ENCODE results near the gene SULT4A1. TPM values are rescaled to one million over a fixed set of nuclear protein-coding genes. Genes with fewer than 3 reads are reported as not detected.

Gene SULT4A1
- total RNA-seq, 1 donor from 2014 or later, result 5.9 TPM

DNA sequence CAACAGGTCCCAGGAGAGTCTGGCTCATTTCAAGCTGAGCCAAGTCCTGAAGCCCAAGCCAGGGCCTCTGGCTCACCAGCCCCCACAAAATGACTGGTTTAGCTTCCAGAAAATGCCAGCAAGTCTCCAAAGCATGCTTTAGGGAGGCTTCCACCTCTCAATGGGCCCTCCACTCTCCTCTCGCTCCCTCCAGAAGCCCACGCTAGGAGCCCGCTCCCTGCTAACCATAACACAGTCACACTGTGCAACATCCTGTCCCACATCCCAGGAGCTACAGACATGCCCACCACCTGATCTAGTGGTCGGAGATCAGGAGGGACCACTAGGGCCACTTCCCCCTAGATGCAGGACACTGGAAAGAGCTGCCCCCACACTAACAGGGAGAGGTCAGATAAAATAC is 6.9 kb downstream of the SULT4A1 start:
- H3K9me3 Mint-ChIP-seq (ENCODE audit: unreplicated experiment), result peaks cover 3% of the 10 kb centered on the region
- no peaks in the 10 kb centered on the region for H3K4me1 ChIP-seq (ENCODE audit: insufficient read depth, low read length)
- no peak overlapping the region for H3K9ac ChIP-seq (ENCODE audit: low read length)
- peaks cover 9% of the 10 kb centered on the region for H3K27me3 Mint-ChIP-seq (ENCODE audit: low read depth, unreplicated experiment)
- DNase-seq (ENCODE audit: low read depth), result no peak
- H3K27me3 ChIP-seq (ENCODE audit: insufficient read depth, low read length), result peaks cover 4% of the 10 kb centered on the region
- H3K79me2 ChIP-seq (ENCODE audit: insufficient read depth, low read length), result no peaks in the 10 kb centered on the region
- H3K4me3 Mint-ChIP-seq (ENCODE audit: unreplicated experiment), result no peak overlapping the region
- no peak overlapping the region for H3K27ac ChIP-seq (ENCODE audit: low read depth, low read length)
- H3K4me2 ChIP-seq (ENCODE audit: low read length), result no peak overlapping the region
- H3K4me1 Mint-ChIP-seq (ENCODE audit: low read depth, unreplicated experiment), result no peaks in the 10 kb centered on the region
- H3K27ac Mint-ChIP-seq (ENCODE audit: unreplicated experiment), result no peak overlapping the region
- no peak for FAIRE-seq
- peaks cover 9% of the 10 kb centered on the region for H3K36me3 Mint-ChIP-seq (ENCODE audit: low read depth, unreplicated experiment)
- H3K36me3 ChIP-seq (ENCODE audit: insufficient read depth, low read length), result no peaks in the 10 kb centered on the region
- no peaks in the 10 kb centered on the region for H3K9me3 ChIP-seq (ENCODE audit: insufficient read depth, low read depth, low read length)
- H2AFZ ChIP-seq (ENCODE audit: low read depth, low read length), result no peak overlapping the region
- TF ChIP-seq EZH2 (IDR thresholded peaks at IDR 0.05; ENCODE audit: insufficient read depth, low read length), result no peak
- TF ChIP-seq, protein P1, sequence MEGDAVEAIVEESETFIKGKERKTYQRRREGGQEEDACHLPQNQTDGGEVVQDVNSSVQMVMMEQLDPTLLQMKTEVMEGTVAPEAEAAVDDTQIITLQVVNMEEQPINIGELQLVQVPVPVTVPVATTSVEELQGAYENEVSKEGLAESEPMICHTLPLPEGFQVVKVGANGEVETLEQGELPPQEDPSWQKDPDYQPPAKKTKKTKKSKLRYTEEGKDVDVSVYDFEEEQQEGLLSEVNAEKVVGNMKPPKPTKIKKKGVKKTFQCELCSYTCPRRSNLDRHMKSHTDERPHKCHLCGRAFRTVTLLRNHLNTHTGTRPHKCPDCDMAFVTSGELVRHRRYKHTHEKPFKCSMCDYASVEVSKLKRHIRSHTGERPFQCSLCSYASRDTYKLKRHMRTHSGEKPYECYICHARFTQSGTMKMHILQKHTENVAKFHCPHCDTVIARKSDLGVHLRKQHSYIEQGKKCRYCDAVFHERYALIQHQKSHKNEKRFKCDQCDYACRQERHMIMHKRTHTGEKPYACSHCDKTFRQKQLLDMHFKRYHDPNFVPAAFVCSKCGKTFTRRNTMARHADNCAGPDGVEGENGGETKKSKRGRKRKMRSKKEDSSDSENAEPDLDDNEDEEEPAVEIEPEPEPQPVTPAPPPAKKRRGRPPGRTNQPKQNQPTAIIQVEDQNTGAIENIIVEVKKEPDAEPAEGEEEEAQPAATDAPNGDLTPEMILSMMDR (IDR thresholded peaks at IDR 0.05; ENCODE audit: insufficient read depth, low read depth, low read length), result no peak
- peaks cover 53% of the 10 kb centered on the region for H4K20me1 ChIP-seq (ENCODE audit: insufficient read depth, low read length)
- H3K4me3 ChIP-seq (ENCODE audit: insufficient read depth, low read depth, low read length), result no peak overlapping the region

DNA sequence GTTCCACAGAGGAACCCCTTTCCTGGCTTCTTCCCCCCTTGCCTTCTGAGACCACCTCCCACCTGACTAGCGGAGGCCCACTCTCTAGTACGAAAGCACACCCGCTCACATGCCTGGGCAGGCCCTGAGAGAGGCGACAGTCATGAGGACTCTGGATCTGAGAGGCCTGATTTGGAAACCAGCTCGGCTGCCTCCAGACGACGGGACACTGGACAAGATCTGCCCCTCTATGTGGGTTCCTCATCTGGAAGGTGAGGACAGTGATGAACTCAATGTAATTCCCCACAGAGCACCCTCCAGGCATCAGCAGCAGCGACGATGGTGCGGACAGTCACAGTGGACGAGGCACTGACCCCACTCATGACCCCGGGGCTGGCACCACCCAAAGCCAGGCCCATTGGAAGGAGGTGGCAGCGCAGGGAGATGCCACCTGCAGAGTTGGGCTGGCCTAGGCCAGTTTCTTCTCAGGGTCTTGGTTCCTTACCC is 7.5 kb downstream of the SULT4A1 start:
- Histone ChIP-seq H4K20me1 (ENCODE audit: insufficient read depth, low read length) (peaks cover 52% of the 10 kb centered on the region), H3K79me2 (ENCODE audit: insufficient read depth, low read length) (no peaks in the 10 kb centered on the region), H3K27ac (ENCODE audit: low read depth, low read length) (no peak overlapping the region), H3K9me3 (ENCODE audit: insufficient read depth, low read depth, low read length) (no peaks in the 10 kb centered on the region), H3K4me3 (ENCODE audit: insufficient read depth, low read depth, low read length) (no peak overlapping the region), H3K9ac (ENCODE audit: low read length) (no peak overlapping the region), H3K4me2 (ENCODE audit: low read length) (no peak overlapping the region), H3K4me1 (ENCODE audit: insufficient read depth, low read length) (no peaks in the 10 kb centered on the region), H3K36me3 (ENCODE audit: insufficient read depth, low read length) (no peaks in the 10 kb centered on the region), H2AFZ (ENCODE audit: low read depth, low read length) (no peak overlapping the region), H3K27me3 (ENCODE audit: insufficient read depth, low read length) (peaks cover 4% of the 10 kb centered on the region)
- H3K36me3 Mint-ChIP-seq (ENCODE audit: low read depth, unreplicated experiment), result peaks cover 4% of the 10 kb centered on the region
- no peaks in the 10 kb centered on the region for H3K4me1 Mint-ChIP-seq (ENCODE audit: low read depth, unreplicated experiment)
- DNase-seq (ENCODE audit: low read depth) (no peak), FAIRE-seq (no peak)
- no peak overlapping the region for H3K27ac Mint-ChIP-seq (ENCODE audit: unreplicated experiment)
- TF ChIP-seq, protein P1 (IDR thresholded peaks at IDR 0.05; ENCODE audit: insufficient read depth, low read depth, low read length), result no peak
- no peak for TF ChIP-seq EZH2 (IDR thresholded peaks at IDR 0.05; ENCODE audit: insufficient read depth, low read length)
- peaks cover 3% of the 10 kb centered on the region for H3K9me3 Mint-ChIP-seq (ENCODE audit: unreplicated experiment)
- H3K4me3 Mint-ChIP-seq (ENCODE audit: unreplicated experiment), result no peak overlapping the region
- peaks cover 13% of the 10 kb centered on the region for H3K27me3 Mint-ChIP-seq (ENCODE audit: low read depth, unreplicated experiment)

DNA sequence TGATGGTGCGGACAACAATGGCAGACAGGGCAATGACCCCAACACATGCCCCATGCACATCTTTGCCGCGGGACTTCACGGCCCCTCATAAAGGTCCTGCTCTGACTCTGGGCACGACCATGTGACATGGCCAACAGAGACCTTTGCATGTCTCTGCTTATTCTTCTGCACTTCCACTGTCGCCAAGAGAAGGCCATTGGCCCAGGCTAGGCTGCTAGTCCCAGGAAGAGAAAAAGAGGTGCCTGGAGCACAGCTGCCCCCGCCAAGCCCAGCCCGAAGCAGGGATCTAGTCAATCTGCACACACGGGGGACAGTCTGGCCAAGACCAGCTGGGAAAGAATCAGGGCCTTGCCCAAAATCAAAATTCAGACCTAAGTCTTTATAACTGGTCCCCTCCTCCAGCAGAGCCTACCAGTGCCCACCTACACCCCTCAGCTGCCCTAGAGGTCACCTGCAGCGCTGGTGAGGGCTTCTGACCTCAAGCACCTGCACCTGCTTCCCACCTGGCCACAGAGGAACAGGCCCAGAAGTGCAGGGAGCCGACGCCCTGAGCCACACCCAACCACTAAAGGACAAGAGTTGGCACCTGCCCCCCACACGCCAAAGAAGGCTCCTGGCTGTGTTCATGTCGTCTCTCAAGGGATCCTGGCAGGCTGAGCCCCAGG is 8.1 kb downstream of the SULT4A1 start:
- Histone ChIP-seq H2AFZ (ENCODE audit: low read depth, low read length) (no peak overlapping the region), H3K27me3 (ENCODE audit: insufficient read depth, low read length) (peaks cover 4% of the 10 kb centered on the region), H3K4me1 (ENCODE audit: insufficient read depth, low read length) (no peaks in the 10 kb centered on the region), H3K79me2 (ENCODE audit: insufficient read depth, low read length) (no peaks in the 10 kb centered on the region), H3K9ac (ENCODE audit: low read length) (no peak overlapping the region), H3K36me3 (ENCODE audit: insufficient read depth, low read length) (no peaks in the 10 kb centered on the region), H3K4me3 (ENCODE audit: insufficient read depth, low read depth, low read length) (no peak overlapping the region), H4K20me1 (ENCODE audit: insufficient read depth, low read length) (peaks cover 51% of the 10 kb centered on the region), H3K9me3 (ENCODE audit: insufficient read depth, low read depth, low read length) (no peaks in the 10 kb centered on the region), H3K27ac (ENCODE audit: low read depth, low read length) (no peak overlapping the region), H3K4me2 (ENCODE audit: low read length) (no peak overlapping the region)
- Mint-ChIP-seq H3K9me3 (ENCODE audit: unreplicated experiment) (peaks cover 3% of the 10 kb centered on the region), H3K27ac (ENCODE audit: unreplicated experiment) (no peak overlapping the region), H3K36me3 (ENCODE audit: low read depth, unreplicated experiment) (peaks cover 4% of the 10 kb centered on the region), H3K4me3 (ENCODE audit: unreplicated experiment) (no peak overlapping the region), H3K4me1 (ENCODE audit: low read depth, unreplicated experiment) (no peaks in the 10 kb centered on the region), H3K27me3 (ENCODE audit: low read depth, unreplicated experiment) (peaks cover 13% of the 10 kb centered on the region)
- DNase-seq (ENCODE audit: low read depth) (no peak), FAIRE-seq (no peak)
- TF ChIP-seq, protein P1 (IDR thresholded peaks at IDR 0.05; ENCODE audit: insufficient read depth, low read depth, low read length), result no peak
- TF ChIP-seq EZH2 (IDR thresholded peaks at IDR 0.05; ENCODE audit: insufficient read depth, low read length), result no peak
